Loucy (cell line): ENCODE data around the gene MMP17.

Experiments used
- H2AFZ ChIP-seq: fragments of 200-600 bp; sonication (generic); 2 replicates; pipeline ENCODE4 v1.6.0; 2016; ENCODE audit warnings: antibody characterized with exemption, mild to moderate bottlenecking, low read length, moderate library complexity
- H3F3A ChIP-seq: fragments of 200-600 bp; 2 replicates; pipeline ENCODE4 v1.6.0; 2016; ENCODE audit warnings: antibody characterized with exemption, low read depth, mild to moderate bottlenecking
- H3K27me3 ChIP-seq: fragments of 200-600 bp; sonication (generic); 2 replicates; pipeline ENCODE4 v1.6.1; 2014; ENCODE audit warnings: low read length, mild to moderate bottlenecking; ENCODE audit not compliant: insufficient read depth, poor library complexity, severe bottlenecking
- H3K36me3 ChIP-seq: fragments of 200-600 bp; sonication (generic); 2 replicates; pipeline ENCODE4 v1.6.1; 2016; ENCODE audit warnings: low read length; ENCODE audit not compliant: insufficient read depth
- H3K4me1 ChIP-seq: fragments of 200-600 bp; sonication (generic); 2 replicates; pipeline ENCODE4 v1.5.1; 2014; ENCODE audit warnings: low read length, mild to moderate bottlenecking; ENCODE audit not compliant: insufficient read depth, poor library complexity, severe bottlenecking
- H3K4me2 ChIP-seq: fragments of 200-600 bp; sonication (generic); 2 replicates; pipeline ENCODE4 v1.6.0; 2014; ENCODE audit warnings: antibody characterized with exemption, low read length, low read depth, mild to moderate bottlenecking; ENCODE audit not compliant: poor library complexity, severe bottlenecking
- H3K4me3 ChIP-seq: fragments of 200-600 bp; sonication (generic); 2 replicates; pipeline ENCODE4 v1.5.1; 2014; ENCODE audit warnings: low read length, mild to moderate bottlenecking, mixed read lengths; ENCODE audit not compliant: poor library complexity, severe bottlenecking
- H3K79me2 ChIP-seq: fragments of 200-600 bp; sonication (generic); 2 replicates; pipeline ENCODE4 v1.6.1; 2014; ENCODE audit warnings: low read length; ENCODE audit not compliant: insufficient read depth
- H3K9ac ChIP-seq: fragments of 200-600 bp; sonication (generic); 2 replicates; pipeline ENCODE4 v1.6.0; 2014; ENCODE audit warnings: mild to moderate bottlenecking, low read depth, low read length, moderate library complexity; ENCODE audit not compliant: poor library complexity, severe bottlenecking
- H3K9me2 ChIP-seq: fragments of 200-600 bp; sonication (generic); replicated peaks from 2 replicates; pipeline ENCODE4 v1.6.1; 2016; ENCODE audit warnings: low read depth, low read length, mixed read lengths
- H3K9me3 ChIP-seq: fragments of 200-600 bp; sonication (generic); 2 replicates; pipeline ENCODE4 v1.6.1; 2014; ENCODE audit warnings: mild to moderate bottlenecking, antibody characterized with exemption, low read length, low read depth; ENCODE audit not compliant: insufficient read depth
- H4K20me1 ChIP-seq: fragments of 200-600 bp; sonication (generic); 2 replicates; pipeline ENCODE4 v1.6.0; 2014; ENCODE audit warnings: antibody characterized with exemption, low read length, mild to moderate bottlenecking; ENCODE audit not compliant: insufficient read depth, poor library complexity, severe bottlenecking
- EZH2phosphoT487 ChIP-seq: fragments of 200-600 bp; IDR thresholded peaks from 2 replicates; pipeline ENCODE4 v1.6.1; 2018; ENCODE audit warnings: antibody characterized with exemption, mild to moderate bottlenecking, moderate library complexity, borderline replicate concordance
- TF ChIP-seq, protein P1 (sequence below): fragments of 200-600 bp; sonication (generic); conservative IDR thresholded peaks from 2 replicates; pipeline ENCODE4 v1.5.1; 2014; ENCODE audit warnings: mild to moderate bottlenecking, antibody characterized with exemption, low read length

MMP17 gene

DNA sequence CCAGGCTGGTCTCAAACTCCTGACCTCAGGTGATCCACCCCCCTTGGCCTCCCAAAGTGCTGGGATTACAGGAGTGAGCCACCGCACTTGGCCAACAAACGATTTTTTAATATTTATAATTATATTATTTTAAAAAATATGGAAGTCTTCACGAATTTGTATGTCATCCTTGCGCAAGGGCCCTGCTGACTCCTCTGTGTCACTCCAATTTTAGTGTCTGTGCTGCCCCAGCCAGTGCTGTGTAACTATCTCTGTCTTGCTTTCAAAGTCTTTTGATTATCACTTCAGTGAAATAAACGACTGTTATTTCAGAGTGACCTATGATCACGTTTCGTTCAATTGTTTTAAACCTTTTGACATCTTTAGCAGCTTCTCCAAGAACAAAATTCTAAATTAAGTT, 13.1 kb upstream of the MMP17 start:
- H4K20me1 ChIP-seq = no peaks in the 10 kb centered on the region
- no peaks in the 10 kb centered on the region for H3K36me3 ChIP-seq
- no peak for TF ChIP-seq EZH2phosphoT487
- TF ChIP-seq, protein P1, sequence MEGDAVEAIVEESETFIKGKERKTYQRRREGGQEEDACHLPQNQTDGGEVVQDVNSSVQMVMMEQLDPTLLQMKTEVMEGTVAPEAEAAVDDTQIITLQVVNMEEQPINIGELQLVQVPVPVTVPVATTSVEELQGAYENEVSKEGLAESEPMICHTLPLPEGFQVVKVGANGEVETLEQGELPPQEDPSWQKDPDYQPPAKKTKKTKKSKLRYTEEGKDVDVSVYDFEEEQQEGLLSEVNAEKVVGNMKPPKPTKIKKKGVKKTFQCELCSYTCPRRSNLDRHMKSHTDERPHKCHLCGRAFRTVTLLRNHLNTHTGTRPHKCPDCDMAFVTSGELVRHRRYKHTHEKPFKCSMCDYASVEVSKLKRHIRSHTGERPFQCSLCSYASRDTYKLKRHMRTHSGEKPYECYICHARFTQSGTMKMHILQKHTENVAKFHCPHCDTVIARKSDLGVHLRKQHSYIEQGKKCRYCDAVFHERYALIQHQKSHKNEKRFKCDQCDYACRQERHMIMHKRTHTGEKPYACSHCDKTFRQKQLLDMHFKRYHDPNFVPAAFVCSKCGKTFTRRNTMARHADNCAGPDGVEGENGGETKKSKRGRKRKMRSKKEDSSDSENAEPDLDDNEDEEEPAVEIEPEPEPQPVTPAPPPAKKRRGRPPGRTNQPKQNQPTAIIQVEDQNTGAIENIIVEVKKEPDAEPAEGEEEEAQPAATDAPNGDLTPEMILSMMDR = no peak
- H3K79me2 ChIP-seq = no peaks in the 10 kb centered on the region
- no peak overlapping the region for H3K4me2 ChIP-seq
- H3F3A ChIP-seq = no peaks in the 10 kb centered on the region
- no peak overlapping the region for H3K4me3 ChIP-seq
- H3K9me2 ChIP-seq = no peaks in the 10 kb centered on the region
- H3K9ac ChIP-seq = no peak overlapping the region
- peaks cover 8% of the 10 kb centered on the region; the same call in 1 of the 2 replicates for H3K9me3 ChIP-seq
- H3K27me3 ChIP-seq = no peaks in the 10 kb centered on the region
- no peaks in the 10 kb centered on the region for H3K4me1 ChIP-seq
- H2AFZ ChIP-seq = no peak overlapping the region

DNA sequence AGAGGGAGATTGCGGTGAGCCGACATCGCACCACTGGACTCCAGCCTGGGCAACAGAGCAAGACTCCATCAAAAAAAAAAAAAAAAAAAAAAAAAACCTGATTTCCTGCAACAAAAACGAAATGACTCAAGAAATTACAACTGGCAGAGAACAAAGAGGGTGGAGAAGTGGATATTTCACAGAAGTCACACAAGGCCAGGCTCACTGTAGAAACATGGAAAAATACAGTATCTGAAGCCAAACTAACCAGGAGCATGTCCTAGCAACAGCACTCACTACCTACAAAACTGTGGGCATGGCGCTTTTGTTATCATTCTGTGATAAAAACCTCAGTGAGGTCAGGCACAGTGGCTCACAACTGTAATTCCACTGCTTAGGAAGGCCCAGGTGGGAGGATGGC, 11.7 kb upstream of the MMP17 start:
- Histone ChIP-seq H3K79me2 (no peaks in the 10 kb centered on the region), H2AFZ (no peak overlapping the region), H3K27me3 (no peaks in the 10 kb centered on the region), H3K4me1 (no peaks in the 10 kb centered on the region), H3F3A (no peaks in the 10 kb centered on the region), H3K4me3 (no peak overlapping the region), H4K20me1 (no peaks in the 10 kb centered on the region), H3K9ac (no peak overlapping the region), H3K4me2 (no peak overlapping the region), H3K36me3 (no peaks in the 10 kb centered on the region), H3K9me2 (no peaks in the 10 kb centered on the region), H3K9me3 (peaks cover 8% of the 10 kb centered on the region; the same call in 1 of the 2 replicates)
- no peak for TF ChIP-seq EZH2phosphoT487
- TF ChIP-seq, protein P1 = no peak

DNA sequence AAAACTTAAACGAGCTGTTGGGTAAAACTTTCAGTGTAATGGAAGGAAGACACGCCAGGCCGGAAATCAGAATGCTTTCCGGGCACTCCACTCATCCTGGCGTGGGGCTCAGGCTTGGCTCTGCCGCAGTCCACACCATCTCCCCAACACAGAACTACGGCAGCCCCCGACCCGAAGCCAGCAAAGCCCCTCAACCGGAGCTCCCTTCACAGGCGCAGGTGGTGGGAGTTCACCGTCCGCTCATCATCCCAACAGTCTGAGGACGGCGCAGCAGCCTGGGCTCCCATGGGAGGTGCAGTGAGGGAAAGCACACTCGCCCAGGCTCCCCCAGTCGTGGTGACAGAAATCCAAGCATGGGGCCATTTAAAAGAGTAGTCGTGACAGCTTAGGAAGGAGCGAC, 11.0 kb upstream of the MMP17 start:
- Histone ChIP-seq H3K9ac (no peak overlapping the region), H3K79me2 (no peaks in the 10 kb centered on the region), H3K36me3 (no peaks in the 10 kb centered on the region), H2AFZ (no peak overlapping the region), H3K27me3 (no peaks in the 10 kb centered on the region), H3K9me3 (peaks cover 8% of the 10 kb centered on the region; the same call in 1 of the 2 replicates), H3F3A (no peaks in the 10 kb centered on the region), H3K4me2 (no peak overlapping the region), H4K20me1 (no peaks in the 10 kb centered on the region), H3K9me2 (no peaks in the 10 kb centered on the region), H3K4me1 (no peaks in the 10 kb centered on the region), H3K4me3 (no peak overlapping the region)
- TF ChIP-seq EZH2phosphoT487 = no peak
- TF ChIP-seq, protein P1 = no peak
